HepG2 (cell line): ENCODE results near the gene MRNIP. TPM values are rescaled to one million over a fixed set of nuclear protein-coding genes. Genes with fewer than 3 reads are reported as not detected.

Source experiments
- ADNP ChIP-seq: sonication (generic); formaldehyde crosslinking; IDR thresholded peaks from 2 replicates; pipeline ENCODE4 v1.4.0; 2020; ENCODE audit warnings: missing genetic modification reagents
- ARID2 ChIP-seq: sonication (generic); formaldehyde crosslinking; IDR thresholded peaks from 2 replicates; pipeline ENCODE4 v1.8.1; 2022; ENCODE audit warnings: mild to moderate bottlenecking, missing genetic modification reagents, borderline replicate concordance
- ASH2L ChIP-seq: fragments of 300-600, 200-600 bp; sonication (generic); IDR thresholded peaks from 2 replicates; pipeline ENCODE4 v1.7.0; 2017; ENCODE audit warnings: low read depth, mild to moderate bottlenecking, moderate library complexity, mixed read lengths, low read length; ENCODE audit not compliant: insufficient read length
- ATF6 ChIP-seq: sonication (generic); formaldehyde crosslinking; conservative IDR thresholded peaks from 2 replicates; pipeline ENCODE4 v1.4.0; 2020; ENCODE audit warnings: missing genetic modification reagents
- FOXP4 ChIP-seq: sonication (generic); formaldehyde crosslinking; IDR thresholded peaks from 2 replicates; pipeline ENCODE4 v1.4.0; 2020; ENCODE audit warnings: missing genetic modification reagents
- GATAD1 ChIP-seq: IDR thresholded peaks from 2 replicates; pipeline ENCODE4 v1.6.1; 2016; ENCODE audit warnings: missing genetic modification reagents, missing compliant biosample characterization
- GRHL1 ChIP-seq: sonication (generic); formaldehyde crosslinking; conservative IDR thresholded peaks from 2 replicates; pipeline ENCODE4 v1.8.0; 2022; ENCODE audit warnings: missing genetic modification reagents
- LRRFIP1 ChIP-seq: sonication (generic); formaldehyde crosslinking; conservative IDR thresholded peaks from 2 replicates; pipeline ENCODE4 v1.4.0; 2020; ENCODE audit warnings: missing genetic modification reagents
- MATR3 ChIP-seq: sonication (generic); formaldehyde crosslinking; IDR thresholded peaks from 2 replicates; pipeline ENCODE4 v1.4.0; 2020; ENCODE audit warnings: missing genetic modification reagents
- POLR2G ChIP-seq: fragments of 200-400 bp; formaldehyde crosslinking; IDR thresholded peaks from 2 replicates; pipeline ENCODE4 v1.6.1; 2018; ENCODE audit warnings: mild to moderate bottlenecking, low read depth, low read length, moderate library complexity
- RORA ChIP-seq: sonication (generic); formaldehyde crosslinking; IDR thresholded peaks from 2 replicates; pipeline ENCODE4 v1.5.0; 2020; ENCODE audit warnings: mild to moderate bottlenecking, missing genetic modification reagents, moderate library complexity
- SRY ChIP-seq: sonication (generic); formaldehyde crosslinking; IDR thresholded peaks from 2 replicates; pipeline ENCODE4 v1.8.0; 2022; ENCODE audit warnings: mild to moderate bottlenecking, missing genetic modification reagents
- TOE1 ChIP-seq: sonication (generic); formaldehyde crosslinking; IDR thresholded peaks from 2 replicates; pipeline ENCODE4 v1.4.0; 2020; ENCODE audit warnings: mild to moderate bottlenecking, missing genetic modification reagents
- XBP1 ChIP-seq: sonication (generic); formaldehyde crosslinking; IDR thresholded peaks from 2 replicates; pipeline ENCODE4 v1.5.0; 2020; ENCODE audit warnings: missing genetic modification reagents
- ZNF589 ChIP-seq: sonication (generic); formaldehyde crosslinking; conservative IDR thresholded peaks from 2 replicates; pipeline ENCODE4 v1.8.0; 2022; ENCODE audit warnings: mild to moderate bottlenecking, moderate library complexity, missing genetic modification reagents
- ZNF598 ChIP-seq: sonication (generic); formaldehyde crosslinking; IDR thresholded peaks from 2 replicates; pipeline ENCODE4 v1.5.1; 2020; ENCODE audit warnings: mild to moderate bottlenecking, missing genetic modification reagents, borderline replicate concordance
- ZNF746 ChIP-seq: sonication (generic); formaldehyde crosslinking; IDR thresholded peaks from 2 replicates; pipeline ENCODE4 v1.8.0; 2022; ENCODE audit warnings: mild to moderate bottlenecking, missing genetic modification reagents
- ZSCAN31 ChIP-seq: sonication (generic); formaldehyde crosslinking; IDR thresholded peaks from 2 replicates; pipeline ENCODE4 v1.5.0; 2020; ENCODE audit warnings: low read depth, mild to moderate bottlenecking, missing genetic modification reagents
- polyA plus RNA-seq, 8 experiments: library from polyadenylated mRNA; depleted of rRNA in 3 of 8; stranded (reverse) in 7 of 8; unstranded in 1 of 8; fragments of >200 nt; fragmentation: Illumina TruSeq in 4 of 8; extraction: Trizol in 4 of 8; gene quantifications; 2 replicates each; pipeline versions ENCODE4 v1.2.1 to v1.2.3, GENCODE V29; 2011 to 2016; ENCODE audit warnings: low read depth in 4 of 8, missing spikeins in 1 of 8, mixed read lengths in 1 of 8; ENCODE audit not compliant: insufficient read depth in 1 of 8
- total RNA-seq, 5 experiments: library from RNA; depleted of rRNA; stranded (reverse); fragments of >200 nt; fragmentation: Illumina TruSeq; extraction: Trizol; gene quantifications; 2 replicates each; pipeline ENCODE4 v1.2.3, GENCODE V29; 2016; ENCODE audit warnings: low read depth in 1 of 5
- TF ChIP-seq, protein P1 (sequence below): sonication (generic); formaldehyde crosslinking; IDR thresholded peaks from 2 replicates; pipeline ENCODE4 v1.8.0; 2022; ENCODE audit warnings: mild to moderate bottlenecking, missing genetic modification reagents, moderate library complexity

MRNIP gene
- total and polyA plus RNA-seq, 2 of the 13 experiments (the other 11 are each of a cell fraction or from before 2014, with no cell fraction given) = 15.5 to 34.1 TPM

DNA sequence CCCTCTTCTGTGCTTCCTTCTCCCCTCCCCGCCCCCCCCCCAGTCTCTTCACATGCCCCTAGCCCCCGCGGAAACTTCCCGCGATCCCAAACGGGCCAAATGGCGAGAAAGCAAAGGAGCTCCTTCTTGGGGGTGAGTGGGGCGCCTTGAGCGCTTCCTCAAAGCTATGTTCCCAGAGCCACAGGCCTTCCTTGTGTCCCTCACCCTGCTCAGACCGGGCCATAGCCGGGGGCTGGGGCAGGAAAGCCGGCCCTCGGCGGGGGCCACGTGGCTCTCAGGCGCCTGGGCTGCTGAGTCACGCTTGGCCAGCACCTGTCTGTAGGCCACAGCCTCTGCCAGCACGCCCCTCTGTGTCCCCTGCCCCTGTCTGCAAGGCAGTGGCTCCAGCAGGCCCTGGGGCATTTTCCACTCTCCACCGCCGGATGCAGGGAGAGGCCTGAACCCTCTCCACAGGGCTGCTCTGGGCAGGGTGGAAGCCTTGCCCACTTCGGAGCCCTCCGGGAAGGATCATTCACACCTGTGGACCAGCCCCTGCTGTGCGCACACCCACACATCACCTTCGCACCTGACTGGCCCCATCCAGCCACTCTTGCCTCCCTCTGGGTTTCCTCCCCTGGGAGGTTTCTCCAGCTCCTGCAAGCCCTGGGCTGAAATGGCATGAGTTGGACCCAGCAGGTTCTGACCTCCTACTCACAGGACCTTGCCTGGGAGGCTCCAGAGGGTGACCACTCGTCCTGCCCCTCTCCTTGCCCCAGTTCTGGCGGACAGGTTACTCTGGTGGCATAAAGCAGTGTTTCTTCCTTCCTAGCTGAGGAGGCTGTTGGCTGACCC lies 39.1 kb downstream of the MRNIP start (continued):
- no peak for TF ChIP-seq ARID2
- TF ChIP-seq FOXP4 (CRISPR knock-in tag) = no peak
- TF ChIP-seq ZNF746 (CRISPR knock-in tag) = no peak
- no peak for TF ChIP-seq TOE1 (CRISPR knock-in tag)
- TF ChIP-seq GATAD1 (CRISPR knock-in tag) = 0 out of 2 replicates have a peak, but pooled peaks have one; percentile 4
- no peak; the same call in 1 of the 2 replicates for TF ChIP-seq ZSCAN31 (CRISPR knock-in tag)
- no peak; the same call in 1 of the 2 replicates for TF ChIP-seq XBP1 (CRISPR knock-in tag)
- TF ChIP-seq ZNF598 (CRISPR knock-in tag) = no peak
- peak; percentile 57; the same call in 1 of the 2 replicates for TF ChIP-seq ZNF589 (CRISPR knock-in tag)
- TF ChIP-seq, protein P1, sequence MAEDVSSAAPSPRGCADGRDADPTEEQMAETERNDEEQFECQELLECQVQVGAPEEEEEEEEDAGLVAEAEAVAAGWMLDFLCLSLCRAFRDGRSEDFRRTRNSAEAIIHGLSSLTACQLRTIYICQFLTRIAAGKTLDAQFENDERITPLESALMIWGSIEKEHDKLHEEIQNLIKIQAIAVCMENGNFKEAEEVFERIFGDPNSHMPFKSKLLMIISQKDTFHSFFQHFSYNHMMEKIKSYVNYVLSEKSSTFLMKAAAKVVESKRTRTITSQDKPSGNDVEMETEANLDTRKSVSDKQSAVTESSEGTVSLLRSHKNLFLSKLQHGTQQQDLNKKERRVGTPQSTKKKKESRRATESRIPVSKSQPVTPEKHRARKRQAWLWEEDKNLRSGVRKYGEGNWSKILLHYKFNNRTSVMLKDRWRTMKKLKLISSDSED = 0 out of 2 replicates have a peak, but pooled peaks have one; percentile 35
- TF ChIP-seq ASH2L = no peak
- no peak for TF ChIP-seq ATF6 (CRISPR knock-in tag)
- TF ChIP-seq RORA = no peak
- peak; percentile 68 for TF ChIP-seq POLR2G
- no peak; the same call in none of the 2 replicates for TF ChIP-seq SRY
- no peak for TF ChIP-seq ADNP
- TF ChIP-seq MATR3 (CRISPR knock-in tag) = no peak
- TF ChIP-seq LRRFIP1 (CRISPR knock-in tag) = 0 out of 2 replicates have a peak, but pooled peaks have one; percentile 23
- TF ChIP-seq GRHL1 (CRISPR knock-in tag) = no peak
